NCI-H1436 (cell line): ENCODE measurements around the gene AKAP12.

ENCODE experiments used
- DNase-seq: peaks from one replicate; lab custom pipeline; 2025; lab: John Stamatoyannopoulos, UW

AKAP12 gene

GRCh38 chr6:151284548-151285017, 44.8 kb downstream of the AKAP12 start:
- DNase-seq = no peak

- no peak for DNase-seq
Observed at GRCh38 chr6:151285122-151285521, 45.4 kb downstream of the AKAP12 start.

DNA sequence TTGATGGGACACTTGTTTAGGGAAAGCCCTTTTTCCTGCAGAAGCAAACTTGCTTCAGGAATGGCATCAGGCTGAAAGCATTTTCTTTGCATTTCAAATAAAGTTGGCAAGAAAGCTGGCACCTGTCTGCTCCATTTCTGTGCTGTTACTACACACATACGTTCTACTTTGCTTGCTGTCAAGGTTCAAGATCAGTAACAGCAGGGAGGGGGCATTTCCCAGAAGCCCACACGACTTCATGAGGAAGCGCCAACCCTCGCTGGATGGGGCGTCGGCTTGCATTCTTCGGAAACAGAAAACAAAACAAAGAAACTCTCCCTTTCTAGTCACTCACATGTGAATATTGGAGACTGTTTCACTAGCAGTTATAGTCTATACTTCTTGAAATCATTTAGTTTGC, 46.4 kb downstream of the AKAP12 start:
- DNase-seq = no peak

- DNase-seq = peak; percentile 63
Observed at GRCh38 chr6:151288712-151289398, 49.1 kb downstream of the AKAP12 start.

- DNase-seq = no peak
Observed at GRCh38 chr6:151289399-151290007, 49.7 kb downstream of the AKAP12 start.

- DNase-seq = no peak
Observed at GRCh38 chr6:151290877-151291721, 51.3 kb downstream of the AKAP12 start.

DNA sequence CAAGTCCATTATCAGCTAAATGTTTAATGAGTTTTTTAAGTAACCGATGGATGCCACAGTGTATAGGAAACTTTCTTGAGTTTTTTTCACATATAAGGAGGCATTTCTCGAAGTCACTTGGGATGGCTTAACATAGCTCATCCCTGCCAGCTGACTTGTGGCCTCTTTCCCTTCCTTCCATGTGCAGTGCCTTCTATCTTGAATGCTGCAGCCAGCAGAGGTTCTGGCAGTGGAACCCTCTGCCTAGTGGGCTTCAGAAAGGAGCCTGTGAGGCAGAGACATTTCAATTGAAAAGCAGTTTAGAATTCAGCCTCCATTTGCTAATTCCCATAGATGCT, 51.9 kb downstream of the AKAP12 start:
- no peak for DNase-seq

- DNase-seq = no peak
Observed at GRCh38 chr6:151292974-151293687, 53.4 kb downstream of the AKAP12 start.

- no peak for DNase-seq
Observed at GRCh38 chr6:151293688-151294016, 53.9 kb downstream of the AKAP12 start.

DNA sequence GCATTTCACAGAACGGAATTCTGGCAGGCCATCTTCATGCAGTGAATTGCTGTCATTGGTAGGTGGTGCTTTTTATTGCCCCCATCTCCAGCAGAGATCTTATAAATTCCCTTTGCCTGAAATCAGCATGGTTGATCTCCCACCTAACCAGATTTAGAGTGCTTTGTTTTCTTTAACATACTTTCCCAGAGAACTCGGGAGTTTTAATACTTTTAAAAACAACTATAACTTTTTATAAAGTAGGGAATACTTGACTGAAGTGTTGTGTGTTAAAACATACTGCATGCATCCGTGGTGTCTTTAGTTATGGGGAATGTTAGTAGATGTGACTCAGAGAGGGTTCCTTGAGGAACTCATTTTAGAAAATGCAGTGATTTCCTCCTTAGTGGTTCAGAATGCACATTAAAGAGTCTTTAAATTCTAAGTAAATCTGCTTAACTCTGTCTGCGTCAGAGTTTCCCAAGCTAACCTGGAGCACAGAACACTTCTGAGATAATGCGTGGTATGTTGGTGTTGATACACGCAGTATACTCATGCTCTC, 54.9 kb downstream of the AKAP12 start:
- DNase-seq = no peak

- no peak for DNase-seq
Observed at GRCh38 chr6:151297886-151298285, 58.1 kb downstream of the AKAP12 start.

DNA sequence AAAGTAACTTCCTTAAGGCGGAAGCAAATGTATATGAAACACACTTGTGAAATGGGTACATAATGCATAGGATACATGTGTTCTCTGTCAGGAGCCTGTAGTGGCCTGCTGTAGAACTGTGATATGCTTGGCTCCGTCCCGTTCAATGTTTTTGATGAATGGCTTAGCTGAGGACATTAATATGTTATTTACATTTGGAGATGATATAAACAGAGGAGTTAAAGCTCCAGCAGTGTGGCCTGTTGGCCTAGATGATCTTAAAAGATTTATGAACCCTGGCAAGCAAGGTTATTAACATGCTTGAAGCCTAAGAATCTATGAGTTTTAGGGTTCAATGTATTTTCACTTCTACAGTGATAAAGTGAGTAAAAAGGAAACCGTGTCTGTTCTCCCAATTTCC, 59.2 kb downstream of the AKAP12 start:
- DNase-seq = no peak

GRCh38 chr6:151300267-151300991, 60.7 kb downstream of the AKAP12 start:
- DNase-seq = no peak

DNA sequence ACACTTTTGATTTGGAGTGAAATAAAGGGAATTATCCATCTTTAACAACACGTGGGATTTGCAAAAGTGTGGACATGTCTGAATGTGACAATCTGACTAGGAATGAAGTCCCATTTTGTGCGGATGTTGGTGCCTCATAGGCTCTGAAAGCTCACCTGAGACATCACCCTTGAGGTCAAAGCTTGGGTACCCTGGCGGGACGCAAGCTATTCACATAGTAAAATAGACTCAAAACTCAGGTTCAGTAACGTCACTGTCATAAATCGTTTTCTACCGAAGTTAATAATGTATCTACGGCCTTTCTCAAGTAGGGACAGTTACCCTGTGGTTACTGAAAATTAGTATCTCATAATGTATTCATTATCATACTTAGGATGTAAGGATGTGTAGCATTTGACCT, 61.8 kb downstream of the AKAP12 start:
- DNase-seq = no peak

DNA sequence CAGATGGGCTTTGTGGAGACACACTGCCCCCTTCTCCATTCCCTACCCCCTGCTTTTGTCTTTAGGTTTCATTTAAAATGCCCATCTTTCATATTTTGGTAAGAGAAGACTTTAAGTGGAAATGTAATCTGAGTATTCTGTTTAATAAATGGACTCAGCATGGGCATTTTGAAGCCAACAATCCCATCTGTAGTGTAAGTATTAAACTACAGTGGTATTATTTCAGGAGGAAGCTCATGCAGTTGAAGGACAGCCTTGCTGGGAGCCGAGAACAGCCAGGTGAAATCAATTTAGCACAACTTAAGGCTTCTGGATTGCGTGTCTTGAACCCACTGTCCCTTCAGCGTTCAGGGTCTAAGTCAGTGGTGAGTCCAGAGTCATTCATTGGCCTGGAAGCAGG, 63.5 kb downstream of the AKAP12 start:
- no peak for DNase-seq

DNA sequence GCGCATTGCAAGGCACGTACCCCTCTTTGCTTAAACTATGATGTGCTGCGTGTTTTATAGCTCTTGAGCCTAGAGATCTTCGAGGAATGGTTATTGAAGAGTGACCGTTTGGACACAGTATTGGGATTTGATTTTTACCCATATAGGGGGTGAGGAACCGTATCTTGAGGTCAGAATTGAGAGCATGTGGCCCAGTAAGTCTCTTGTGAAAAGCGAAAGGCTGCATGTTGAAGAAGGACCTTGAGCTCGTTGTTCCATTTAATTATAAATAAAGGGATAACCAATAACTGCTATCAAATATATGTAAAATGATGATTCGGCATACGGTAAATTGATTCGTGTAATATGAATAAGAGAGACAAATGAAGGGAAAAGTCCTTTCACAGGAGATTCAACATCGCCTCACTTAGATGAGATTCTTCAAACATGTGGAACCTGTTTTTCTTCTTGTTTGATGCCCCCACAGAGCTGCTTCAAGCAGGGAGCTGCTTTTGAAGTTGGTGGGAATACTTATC, 66.6 kb downstream of the AKAP12 start:
- no peak for DNase-seq

DNA sequence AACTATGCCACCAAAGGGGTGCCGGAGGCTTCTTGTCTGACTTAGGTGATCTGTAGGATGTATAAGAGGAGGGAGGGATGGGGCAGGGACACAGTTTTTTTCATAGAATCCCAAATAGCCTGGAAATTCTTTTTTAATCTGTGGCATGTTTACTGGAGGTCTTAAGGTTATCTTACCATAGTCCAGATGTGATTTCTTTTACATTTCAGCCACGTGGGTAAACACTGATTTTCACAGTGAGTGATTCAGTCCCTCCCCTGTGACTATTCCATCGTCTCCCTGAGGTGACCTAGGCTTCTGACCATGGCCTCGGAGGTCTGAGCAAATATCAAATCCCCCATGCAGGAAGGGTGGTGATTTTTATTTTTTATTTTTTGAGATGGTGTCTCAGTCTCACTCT, 67.7 kb downstream of the AKAP12 start:
- no peak for DNase-seq

GRCh38 chr6:151309619-151310018, 69.9 kb downstream of the AKAP12 start:
- no peak for DNase-seq

- DNase-seq = no peak
Observed at GRCh38 chr6:151310279-151310678, 70.5 kb downstream of the AKAP12 start.

DNA sequence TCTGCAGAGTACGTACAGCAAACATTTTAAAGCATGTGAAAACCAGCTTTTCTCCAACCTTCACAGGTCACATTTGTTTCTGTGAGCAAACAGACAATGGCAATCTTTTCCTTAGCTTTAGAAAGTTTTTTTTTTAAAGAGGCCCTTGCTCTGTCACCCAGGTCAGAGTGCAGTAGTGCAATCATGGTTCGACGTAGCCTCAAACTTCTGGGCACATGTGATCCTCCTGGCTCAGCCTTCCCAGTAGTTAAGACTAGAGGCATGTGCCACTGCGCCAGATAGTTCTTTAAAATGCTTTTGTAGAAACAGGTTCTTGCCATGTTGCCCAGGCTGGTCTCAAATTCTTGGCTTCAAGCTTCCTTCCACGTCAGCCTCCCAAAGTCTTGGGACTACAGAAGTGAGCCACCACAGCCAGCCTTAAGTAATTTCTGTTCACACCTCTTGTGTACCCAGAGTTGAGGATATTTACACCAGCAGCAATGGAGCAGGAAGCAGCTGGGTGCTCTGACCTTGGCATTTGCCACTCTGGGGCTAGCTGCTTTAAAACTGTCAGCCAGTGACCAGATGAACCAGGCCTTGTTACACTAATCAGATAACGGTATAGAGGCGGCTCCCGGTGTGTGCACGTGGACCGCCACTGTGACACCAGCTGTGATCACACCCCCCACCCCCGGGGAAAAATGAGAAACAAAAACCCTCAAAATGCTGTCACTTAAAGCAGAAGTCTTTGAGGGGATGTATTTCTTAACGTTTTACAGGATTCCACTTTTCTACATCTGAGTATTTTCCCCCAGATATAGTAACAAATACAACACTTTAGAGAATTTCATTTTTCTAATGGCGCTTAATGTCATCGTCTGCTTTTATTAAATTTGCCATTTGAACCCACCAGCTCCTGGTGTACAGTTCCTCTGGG, 71.3 kb downstream of the AKAP12 start:
- DNase-seq = no peak
